ENCODE data around the gene SH3TC1.

SH3TC1 gene

GRCh38 chr4:8289956-8290700 is 91.0 kb downstream of the SH3TC1 start:
- DNase-seq (ENCODE audit: low spot score): no peak

GRCh38 chr4:8290701-8290970 is 91.5 kb downstream of the SH3TC1 start:
- DNase-seq (ENCODE audit: low spot score): no peak

Data from putamen (tissue), 1 donor.